Amniotic stem cell (primary cell): ENCODE measurements around the gene KRTAP1-4.
"Not testable (repeated sequence)": the region's sequence is repeated elsewhere in the genome, so short reads cannot be mapped to it uniquely, and the experiment has no call there.

Experiments used
- DNase-seq: peaks from one replicate; lab custom pipeline; 2025; lab: John Stamatoyannopoulos, UW

Gene KRTAP1-4

GRCh38 chr17:41003926-41004325, 26.1 kb downstream of the KRTAP1-4 start:
- DNase-seq: no peak

- DNase-seq: no peak
Observed at GRCh38 chr17:41002814-41003213, 27.2 kb downstream of the KRTAP1-4 start.

- DNase-seq: no peak
Observed at GRCh38 chr17:41001795-41002194, 28.2 kb downstream of the KRTAP1-4 start.

GRCh38 chr17:40999563-40999962, 30.4 kb downstream of the KRTAP1-4 start, which contains the start of gene KRTAP3-2:
Gene KRTAP3-2 (minus strand): TSS chr17:40999906. CDS start chr17:40999853, 53 bp downstream.
- DNase-seq: not testable (repeated sequence)

- no peak for DNase-seq
Observed at GRCh38 chr17:40997361-40997760, 32.6 kb downstream of the KRTAP1-4 start.

DNA sequence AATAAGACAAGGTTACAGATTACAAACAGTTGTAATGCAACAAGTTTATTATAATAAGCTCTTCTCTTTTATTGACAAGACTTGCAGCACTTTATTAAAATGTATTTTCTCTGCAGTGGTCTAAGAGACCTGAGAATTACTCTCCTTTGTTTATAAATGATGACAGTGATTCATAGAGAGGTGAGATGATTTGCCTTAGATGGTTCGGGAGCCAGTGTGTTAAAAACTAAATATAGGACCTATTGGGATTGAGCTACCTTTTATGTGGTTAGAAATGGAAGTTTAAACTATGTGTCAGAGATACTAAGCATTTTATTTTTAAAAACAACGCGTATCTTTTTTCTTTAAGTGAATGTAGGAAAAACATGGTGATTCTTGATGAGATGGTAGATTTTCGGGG, 33.2 kb downstream of the KRTAP1-4 start:
- DNase-seq: no peak

GRCh38 chr17:40995116-40995515, 34.9 kb downstream of the KRTAP1-4 start:
- DNase-seq: no peak

- no peak for DNase-seq
Observed at GRCh38 chr17:40993839-40994238, 36.2 kb downstream of the KRTAP1-4 start, which contains the start of gene KRTAP3-3. Gene KRTAP3-3 (minus strand): TSS chr17:40994164. CDS start chr17:40994097, 67 bp downstream.

GRCh38 chr17:40993084-40993483, 36.9 kb downstream of the KRTAP1-4 start:
- DNase-seq: no peak

GRCh38 chr17:40992666-40993065, 37.3 kb downstream of the KRTAP1-4 start:
- DNase-seq: no peak

GRCh38 chr17:40986920-40987319, 43.1 kb downstream of the KRTAP1-4 start:
- DNase-seq: no peak

DNA sequence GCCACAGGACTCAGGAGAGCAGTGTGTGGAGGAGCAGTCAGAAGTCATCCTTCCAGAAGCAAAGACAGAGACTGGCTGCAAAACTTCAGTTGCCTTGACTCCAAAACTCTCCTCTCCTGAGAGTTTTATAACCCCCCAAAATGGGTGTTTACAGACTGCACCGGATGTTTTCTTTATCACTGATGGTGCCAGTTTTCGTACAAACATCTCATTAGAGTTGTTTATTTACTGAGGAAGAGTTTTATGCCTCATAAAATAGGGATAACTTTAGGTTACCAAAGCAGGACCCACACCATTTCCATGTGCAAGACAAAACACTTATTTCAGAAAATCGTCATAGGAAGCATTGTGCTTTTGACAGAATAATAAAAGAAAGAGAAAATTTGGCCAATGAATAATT, 45.8 kb downstream of the KRTAP1-4 start, which contains the start of gene KRT40:
KRT40 (minus strand) TSS at position 101 of the 400 bp plus-strand sequence; CDS start at position 48, 53 bp downstream.
- no peak for DNase-seq

DNA sequence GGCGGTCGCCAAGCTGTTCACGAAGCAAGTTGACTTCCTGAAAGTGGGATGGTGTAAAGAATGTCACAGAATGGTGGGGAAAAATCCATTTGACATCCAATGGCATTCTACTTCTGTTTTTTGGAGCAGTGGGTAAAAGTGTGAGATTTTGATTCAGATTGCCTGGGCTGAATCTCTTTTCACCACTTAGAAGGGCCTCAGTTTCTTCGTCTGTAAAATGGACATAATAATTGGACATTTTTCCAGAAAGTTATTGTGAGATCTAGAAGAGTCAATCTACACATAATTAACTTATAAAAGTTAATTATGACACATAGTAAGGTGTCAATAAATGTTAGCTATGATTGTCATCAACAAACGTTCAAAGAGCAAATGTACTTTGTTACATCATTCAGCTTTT, 48.9 kb downstream of the KRTAP1-4 start:
- DNase-seq: no peak

- no peak for DNase-seq
Observed at GRCh38 chr17:40980596-40980995, 49.4 kb downstream of the KRTAP1-4 start.

DNA sequence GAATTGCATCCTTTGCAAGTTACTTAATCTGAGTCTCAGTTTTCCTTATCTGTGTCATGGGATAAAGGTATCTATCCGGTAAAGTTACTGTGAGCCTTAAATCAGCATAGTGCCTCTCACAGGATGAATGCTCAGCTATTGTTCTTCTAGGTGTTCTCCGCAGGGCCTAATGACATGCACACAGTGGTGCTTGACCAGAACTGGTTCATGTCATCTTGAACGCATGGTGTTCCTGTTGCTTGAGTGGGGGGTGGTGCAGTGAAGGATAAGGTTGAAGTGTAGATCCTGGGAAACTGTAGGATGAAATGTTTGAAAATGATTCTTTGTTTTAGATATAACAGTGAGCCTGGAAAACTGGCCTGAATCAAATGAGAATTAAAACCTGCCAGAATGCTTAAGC, 49.9 kb downstream of the KRTAP1-4 start:
- DNase-seq: no peak
